GM12872 (cell line): ENCODE results near the gene EPHA6.

Experiments
- CTCF ChIP-seq: IDR thresholded peaks from 3 replicates; pipeline ENCODE4 v1.5.1; 2011; ENCODE audit warnings: low read depth, mild to moderate bottlenecking, low read length, moderate library complexity; ENCODE audit not compliant: insufficient read depth

The EPHA6 gene

GRCh38 chr3:97235179-97235578, 420.8 kb downstream of the EPHA6 start:
- no peak for TF ChIP-seq CTCF

- TF ChIP-seq CTCF = no peak
Observed at GRCh38 chr3:97235611-97236315, 421.4 kb downstream of the EPHA6 start.

- TF ChIP-seq CTCF = no peak
Observed at GRCh38 chr3:97241417-97241816, 427.0 kb downstream of the EPHA6 start.

GRCh38 chr3:97245201-97245910, 431.0 kb downstream of the EPHA6 start:
- TF ChIP-seq CTCF = no peak

GRCh38 chr3:97256060-97256459, 441.7 kb downstream of the EPHA6 start:
- TF ChIP-seq CTCF = no peak

- no peak for TF ChIP-seq CTCF
Observed at GRCh38 chr3:97257942-97258697, 443.7 kb downstream of the EPHA6 start.

GRCh38 chr3:97259263-97259662, 444.9 kb downstream of the EPHA6 start:
- no peak for TF ChIP-seq CTCF
